B cell (primary cell): ENCODE measurements around the gene SPECC1. TPM values are rescaled to one million over a fixed set of nuclear protein-coding genes. Genes with fewer than 3 reads are reported as not detected.

Experiments
- ATAC-seq: fragments of 200-7000 bp; cut with Tn5 transposase; one replicate; pipeline ENCODE4 v1.10.0; 2021; ENCODE audit warnings: low read depth, mild to moderate bottlenecking, moderate number of reproducible peaks, moderate library complexity
- CTCF ChIA-PET: fragments of 350-600 bp; sonication (Branson Sonifier 250); formaldehyde crosslinking; loops from one replicate; lab custom pipeline; 2021; ENCODE audit warnings: antibody characterized with exemption, inconsistent platforms; lab: Charles Lee
- POLR2A ChIA-PET: fragments of 350-600 bp; sonication (Branson Sonifier 250); formaldehyde crosslinking; loops from one replicate; lab custom pipeline; 2021; ENCODE audit warnings: antibody characterized with exemption; lab: Charles Lee
- DNase-seq: peaks from one replicate; pipeline ENCODE4 v3.0.0; 2013
- H2AFZ ChIP-seq: 2 replicates; pipeline ENCODE4 v1.6.1; 2012; ENCODE audit warnings: mild to moderate bottlenecking, low read depth, low read length; ENCODE audit not compliant: insufficient read depth, poor library complexity, severe bottlenecking
- H3K27ac ChIP-seq, 2 donors: 1 replicate in 1 of 2; 2 replicates in 1 of 2; pipeline ENCODE4 v1.5.1; 2012 to 2013; ENCODE audit warnings: low read length in 2 of 2, mild to moderate bottlenecking in 2 of 2, moderate library complexity in 1 of 2
- H3K27me3 ChIP-seq, 4 experiments: fragments of 200-600 bp in 1 of 4; sonication (generic) in 1 of 4; replicated peaks in 1 of 4; 1 replicate in 2 of 4; 2 replicates in 2 of 4; pipeline versions ENCODE4 v1.6.1 to v1.7.0; 2013 to 2016; ENCODE audit warnings: low read length in 3 of 4, mild to moderate bottlenecking in 2 of 4, mixed read lengths in 1 of 4, moderate library complexity in 1 of 4; ENCODE audit not compliant: insufficient read depth in 4 of 4, control insufficient read depth in 3 of 4; ENCODE audit errors: control extremely low read depth in 1 of 4
- H3K36me3 ChIP-seq, 2 experiments: replicated peaks in 1 of 2; 1 replicate in 1 of 2; 2 replicates in 1 of 2; pipeline versions ENCODE4 v1.6.1 to v1.7.1; 2013; ENCODE audit warnings: low read length in 1 of 2; ENCODE audit not compliant: insufficient read depth in 2 of 2, control insufficient read depth in 1 of 2; ENCODE audit errors: control extremely low read depth in 1 of 2, extremely low read depth in 1 of 2
- H3K4me1 ChIP-seq, 2 donors: fragments of 200-600 bp in 1 of 2; sonication (generic) in 1 of 2; 1 replicate in 1 of 2; 2 replicates in 1 of 2; pipeline versions ENCODE4 v1.5.1 to v1.6.1; 2013 to 2017; ENCODE audit warnings: low read length in 2 of 2; ENCODE audit not compliant: control insufficient read depth in 2 of 2, insufficient read depth in 2 of 2
- H3K4me2 ChIP-seq: replicated peaks from 2 replicates; pipeline ENCODE3; 2012; ENCODE audit warnings: mild to moderate bottlenecking, low read depth, low read length; ENCODE audit not compliant: poor library complexity, severe bottlenecking
- H3K4me3 ChIP-seq, 5 experiments: fragments of 200-600 bp in 1 of 5; sonication (generic) in 1 of 5; 1 replicate in 3 of 5; 2 replicates in 2 of 5; pipeline versions ENCODE4 v1.5.1 to v1.7.0; 2011 to 2016; ENCODE audit warnings: low read length in 4 of 5, mild to moderate bottlenecking in 4 of 5, low read depth in 2 of 5, control low read depth in 1 of 5, moderate library complexity in 1 of 5; ENCODE audit not compliant: insufficient read depth in 1 of 5; ENCODE audit errors: control extremely low read depth in 1 of 5, extremely low read depth in 1 of 5
- H3K79me2 ChIP-seq: fragments of 200-600 bp; sonication (generic); one replicate; pipeline ENCODE4 v1.6.0; 2016; ENCODE audit warnings: low read length; ENCODE audit not compliant: control insufficient read depth, insufficient read depth
- H3K9ac ChIP-seq: fragments of 200-600 bp; sonication (generic); 2 replicates; pipeline ENCODE4 v1.6.1; 2017; ENCODE audit warnings: mild to moderate bottlenecking, low read length, moderate library complexity
- H3K9me3 ChIP-seq, 3 donors: one replicate each; pipeline versions ENCODE4 v1.6.1 to v1.7.1; 2013; ENCODE audit warnings: low read length in 2 of 3; ENCODE audit not compliant: control insufficient read depth in 2 of 3, insufficient read depth in 1 of 3; ENCODE audit errors: control extremely low read depth in 1 of 3
- H4K20me1 ChIP-seq: 2 replicates; pipeline ENCODE4 v1.6.0; 2012; ENCODE audit warnings: mild to moderate bottlenecking, low read length; ENCODE audit not compliant: insufficient read depth, control insufficient read depth, poor library complexity, severe bottlenecking
- H3K27ac Mint-ChIP-seq: one replicate; pipeline ENCODE4 v1.8.0; 2021; ENCODE audit warnings: mixed read lengths
- H3K27me3 Mint-ChIP-seq: one replicate; pipeline ENCODE4 v1.8.0; 2021; ENCODE audit warnings: mixed read lengths
- H3K4me1 Mint-ChIP-seq: one replicate; pipeline ENCODE4 v1.8.0; 2021; ENCODE audit warnings: mixed read lengths
- H3K4me3 Mint-ChIP-seq: one replicate; pipeline ENCODE4 v1.8.0; 2021; ENCODE audit warnings: mixed read lengths
- H3K9me3 Mint-ChIP-seq: one replicate; pipeline ENCODE4 v1.8.0; 2022; ENCODE audit warnings: mixed read lengths; ENCODE audit not compliant: insufficient read depth
- CTCF ChIP-seq: fragments of 200-600 bp; IDR thresholded peaks from one replicate; pipeline ENCODE4 v1.8.0; 2022; ENCODE audit warnings: antibody characterized with exemption, mild to moderate bottlenecking
- EZH2 ChIP-seq: IDR thresholded peaks from 2 replicates; pipeline ENCODE4 v1.6.1; 2012; ENCODE audit warnings: borderline replicate concordance, low read depth, mild to moderate bottlenecking, moderate library complexity, low read length; ENCODE audit not compliant: insufficient read depth, poor library complexity, severe bottlenecking
- WGBS: methylation state at CpG from one replicate; pipeline ENCODE4 v1.1.5; 2013; ENCODE audit warnings: missing lambda C conversion rate; ENCODE audit not compliant: insufficient coverage; 5-methylcytosine and 5-hydroxymethylcytosine counted together
- intact Hi-C: fragments of 100-400 bp; cut with micrococcal nuclease; formaldehyde crosslinking; loops from one replicate; pipeline ENCODE4 v1.10.0; 2022
- polyA plus RNA-seq: library from polyadenylated mRNA; depleted of rRNA; stranded (reverse); fragments of >200 nt; gene quantifications from 2 replicates; pipeline ENCODE4 v1.2.3, GENCODE V29; 2012
- total RNA-seq, 2 donors: library from RNA; stranded (reverse); fragments of 120-200 nt in 1 of 2; gene quantifications; 1 replicate in 1 of 2; 2 replicates in 1 of 2; pipeline versions ENCODE4 v1.2.3 to v1.2.4, GENCODE V29; 2013 to 2022

SPECC1 gene
- total and polyA plus RNA-seq, 2 donors (not counting 1 experiment from before 2014, with no cell fraction given), result 4.6 to 7.4 TPM

- POLR2A ChIA-PET, result interaction anchor here (0.6 kb wide), 1 partner anchor 8 kb away, joined by 5 read pairs; no protein-coding TSS in a partner anchor
- no peak overlapping the region for H2AFZ ChIP-seq
- DNase-seq (no peak), ATAC-seq (no peak)
- H4K20me1 ChIP-seq, result no peaks in the 10 kb centered on the region
- Mint-ChIP-seq H3K4me3 (no peak overlapping the region), H3K27me3 (peaks cover 17% of the 10 kb centered on the region), H3K4me1 (no peaks in the 10 kb centered on the region), H3K27ac (no peak overlapping the region), H3K9me3 (no peaks in the 10 kb centered on the region)
- no peak overlapping the region for H3K4me3 ChIP-seq
- H3K9ac ChIP-seq, result no peak overlapping the region
- H3K9me3 ChIP-seq, result no peaks in the 10 kb centered on the region
- 100% methylated on average over 2 of the region's 13 CpGs for WGBS
- no peak overlapping the region for H3K4me2 ChIP-seq
- no peaks in the 10 kb centered on the region for H3K4me1 ChIP-seq
- intact Hi-C loops, result no loop called here
- no peak for TF ChIP-seq EZH2
- no peak for TF ChIP-seq CTCF
- H3K79me2 ChIP-seq, result no peaks in the 10 kb centered on the region
- no peaks in the 10 kb centered on the region for H3K36me3 ChIP-seq
- no peak overlapping the region for H3K27ac ChIP-seq
- CTCF ChIA-PET, result no interaction called here
- H3K27me3 ChIP-seq, result peaks cover 0 to 4% (median 1%) of the 10 kb centered on the region in 4 experiments
These were observed 22.0 kb upstream of the SPECC1 start for GRCh38 chr17:19986941-19987861.

GRCh38 chr17:19987897-19988296 is 21.3 kb upstream of the SPECC1 start:
- peaks cover 2% of the 10 kb centered on the region in 2 donors for H3K4me1 ChIP-seq
- TF ChIP-seq EZH2, result no peak
- no peak for TF ChIP-seq CTCF
- no peaks in the 10 kb centered on the region for H3K79me2 ChIP-seq
- Mint-ChIP-seq H3K4me3 (no peak overlapping the region), H3K9me3 (no peaks in the 10 kb centered on the region), H3K4me1 (peaks cover 1% of the 10 kb centered on the region), H3K27ac (no peak overlapping the region), H3K27me3 (peaks cover 21% of the 10 kb centered on the region)
- DNase-seq (no peak), ATAC-seq (no peak)
- peaks cover 0 to 4% (median 1%) of the 10 kb centered on the region in 4 experiments for H3K27me3 ChIP-seq
- no peak overlapping the region for H3K27ac ChIP-seq
- no peak overlapping the region for H3K4me3 ChIP-seq
- no peak overlapping the region for H3K9ac ChIP-seq
- H4K20me1 ChIP-seq, result no peaks in the 10 kb centered on the region
- no peaks in the 10 kb centered on the region for H3K9me3 ChIP-seq
- H2AFZ ChIP-seq, result no peak overlapping the region
- intact Hi-C loops, result no loop called here
- no CpG with 5 or more reads among the region's 1 CpG for WGBS
- ChIA-PET POLR2A (interaction anchor here (0.6 kb wide), 1 partner anchor 9 kb away, joined by 5 read pairs; no protein-coding TSS in a partner anchor), CTCF (interaction anchor here (1.4 kb wide), 1 partner anchor 117 kb away, joined by 5 read pairs; no protein-coding TSS in a partner anchor)
- no peaks in the 10 kb centered on the region for H3K36me3 ChIP-seq
- H3K4me2 ChIP-seq, result no peak overlapping the region
